Activated CD4-positive, alpha-beta T cell treated with anti-CD3 and anti-CD28 coated beads, Interleukin-2, Interleukin-6, amounts not matched to agents 100 ng/mL and 50 ng/mL, durations not matched to agents 16 hours and 8 hours (primary cell): ENCODE measurements around the gene PPCS.
"Not testable (repeated sequence)": the region's sequence is repeated elsewhere in the genome, so short reads cannot be mapped to it uniquely, and the experiment has no call there.

ENCODE experiments used
- DNase-seq: peaks from one replicate; pipeline ENCODE4 v3.0.0-alpha.2; 2020

PPCS gene

GRCh38 chr1:42454403-42454802, 1.9 kb upstream of the PPCS start:
- DNase-seq: no peak

- peak; percentile 69 for DNase-seq
Observed at GRCh38 chr1:42456754-42457089, 379 bp downstream of the PPCS start.

- no peak for DNase-seq
Observed at GRCh38 chr1:42461196-42461595, 4.9 kb downstream of the PPCS start.

DNA sequence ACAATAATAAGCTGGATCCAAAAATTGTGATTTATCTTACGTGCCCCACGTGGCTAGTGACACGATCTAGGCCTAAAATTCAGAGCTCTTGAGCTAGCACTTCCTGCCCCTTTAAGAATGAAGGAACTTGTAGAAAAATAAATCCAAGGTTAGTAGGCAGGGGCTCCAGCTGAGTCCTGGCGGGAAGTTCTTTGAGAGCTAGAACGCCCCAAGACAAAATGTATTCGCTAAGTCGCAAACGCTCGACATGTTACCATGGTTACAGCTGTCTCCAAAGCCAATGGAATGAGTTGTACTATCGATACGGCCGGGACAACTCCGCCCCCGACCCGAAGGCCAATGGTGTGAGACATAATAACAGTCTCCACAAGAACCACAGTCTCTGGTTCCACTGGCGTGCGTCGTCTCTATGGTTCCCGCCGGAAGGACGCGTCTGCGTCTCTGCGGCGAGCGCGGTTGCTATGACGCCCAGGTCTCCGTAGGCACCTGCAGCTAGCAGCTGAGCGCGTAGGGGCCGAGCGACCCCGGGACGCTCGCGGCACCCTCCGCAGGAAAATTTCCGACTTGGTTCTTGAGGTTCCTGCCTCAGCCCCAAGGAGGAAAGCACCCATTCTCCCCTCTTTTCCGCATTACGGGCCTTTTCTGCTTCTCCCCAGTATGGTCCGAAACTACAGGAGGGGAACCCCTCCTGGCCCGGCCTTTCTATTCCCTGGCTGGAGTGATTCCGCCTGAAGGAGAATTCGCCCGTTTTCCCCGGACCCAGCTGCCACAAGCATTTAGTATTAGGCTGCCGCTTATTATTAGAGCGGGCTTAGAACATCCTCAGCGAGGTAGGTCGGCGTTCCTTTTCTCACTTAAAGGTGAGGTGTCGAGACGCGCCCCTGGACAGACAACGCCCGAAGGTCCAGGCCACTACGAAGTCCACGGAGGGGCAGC, 6.8 kb downstream of the PPCS start, which contains the start of gene CCDC30:
CCDC30 (plus strand) TSS at position 459 of the 936 bp plus-strand sequence. CDS start 17,266 bp downstream, outside the sequence.
- DNase-seq: peak; percentile 97

GRCh38 chr1:42463921-42464320, 7.6 kb downstream of the PPCS start:
- DNase-seq: no peak

GRCh38 chr1:42466030-42466429, 9.7 kb downstream of the PPCS start:
- no peak for DNase-seq

- peak; percentile 3 for DNase-seq
Observed at GRCh38 chr1:42469727-42470126, 13.4 kb downstream of the PPCS start.

- DNase-seq: no peak
Observed at GRCh38 chr1:42476605-42477004, 20.3 kb downstream of the PPCS start.

DNA sequence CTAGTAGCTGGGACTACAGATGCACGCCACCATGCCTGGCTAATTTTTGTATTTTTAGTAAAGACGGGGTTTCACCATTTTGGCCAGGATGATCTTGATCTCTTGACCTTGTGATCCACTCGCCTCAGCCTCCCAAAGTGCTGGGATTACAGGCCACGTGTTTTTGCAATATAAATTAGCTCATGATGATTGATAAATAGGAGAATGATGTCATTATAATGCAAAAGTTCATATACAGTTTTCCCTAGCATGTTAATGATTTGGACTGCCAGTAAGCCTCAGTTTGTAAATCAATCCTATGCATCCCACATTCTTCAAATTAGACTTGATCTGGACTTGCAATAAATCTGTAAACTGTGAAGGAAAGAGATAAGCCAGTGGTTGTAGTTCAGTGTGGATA, 21.0 kb downstream of the PPCS start:
- not testable (repeated sequence) for DNase-seq

DNA sequence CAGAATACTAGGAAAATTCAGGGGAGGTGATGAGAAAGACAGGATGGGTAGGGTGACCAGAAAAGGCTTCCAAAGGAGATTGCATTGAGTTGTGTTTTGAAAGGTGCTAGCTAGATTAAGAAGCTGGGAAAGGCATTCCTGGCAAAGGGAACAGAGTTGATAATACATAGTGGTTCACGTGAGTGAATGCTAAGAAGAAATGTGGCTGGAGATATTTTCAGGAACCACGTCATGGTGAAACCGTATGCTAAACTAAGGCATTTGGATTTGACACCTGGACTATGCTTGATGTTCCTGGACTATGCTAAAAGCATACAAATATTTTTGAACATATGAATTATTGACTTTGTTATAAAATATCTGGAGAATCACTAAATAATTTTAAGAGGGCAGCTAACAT, 21.4 kb downstream of the PPCS start:
- no peak for DNase-seq

GRCh38 chr1:42479621-42480020, 23.3 kb downstream of the PPCS start:
- peak; percentile 5 for DNase-seq

DNA sequence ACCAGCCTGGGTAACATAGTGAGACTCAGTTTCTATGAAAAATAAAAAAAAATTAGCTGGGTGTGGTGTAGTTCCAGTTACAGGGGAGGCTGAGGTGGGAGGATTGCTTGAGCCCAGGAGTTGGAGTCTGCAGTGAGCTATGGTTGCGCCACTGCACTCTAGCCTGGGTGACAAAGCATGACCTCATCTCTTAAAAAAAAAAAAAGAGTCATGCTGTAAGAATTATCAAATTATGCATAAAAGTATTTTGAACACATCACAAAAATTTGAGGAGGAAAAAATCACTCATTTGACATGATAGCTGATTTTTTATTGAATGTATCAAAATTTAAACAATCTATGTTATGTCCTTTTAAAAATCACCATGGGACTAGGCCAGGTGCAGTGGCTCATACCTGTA, 24.6 kb downstream of the PPCS start:
- DNase-seq: no peak

DNA sequence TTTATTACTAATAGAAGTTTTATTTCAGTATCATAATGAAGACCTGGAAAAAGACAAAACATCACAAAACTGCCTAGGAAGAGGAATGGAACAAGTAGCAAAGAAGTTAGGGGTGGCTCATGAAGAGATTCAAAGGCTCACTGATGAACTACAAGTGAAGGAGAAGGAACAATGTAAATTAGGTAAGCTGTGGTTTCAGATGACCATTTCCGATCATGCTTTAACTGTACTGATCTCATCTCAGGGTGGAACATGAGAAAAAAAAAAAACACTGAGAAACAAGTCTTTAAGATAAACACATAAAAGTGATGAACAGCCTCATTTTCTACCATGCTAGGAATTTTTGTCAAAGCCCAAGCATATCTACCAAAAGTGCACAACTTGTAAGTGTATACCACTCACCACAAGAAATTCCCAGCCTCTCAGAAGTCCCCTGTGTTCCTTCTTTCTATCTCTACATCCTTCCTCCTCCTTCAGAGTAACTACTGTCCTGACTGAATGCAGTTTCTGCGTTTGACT, 26.4 kb downstream of the PPCS start:
- no peak for DNase-seq

DNA sequence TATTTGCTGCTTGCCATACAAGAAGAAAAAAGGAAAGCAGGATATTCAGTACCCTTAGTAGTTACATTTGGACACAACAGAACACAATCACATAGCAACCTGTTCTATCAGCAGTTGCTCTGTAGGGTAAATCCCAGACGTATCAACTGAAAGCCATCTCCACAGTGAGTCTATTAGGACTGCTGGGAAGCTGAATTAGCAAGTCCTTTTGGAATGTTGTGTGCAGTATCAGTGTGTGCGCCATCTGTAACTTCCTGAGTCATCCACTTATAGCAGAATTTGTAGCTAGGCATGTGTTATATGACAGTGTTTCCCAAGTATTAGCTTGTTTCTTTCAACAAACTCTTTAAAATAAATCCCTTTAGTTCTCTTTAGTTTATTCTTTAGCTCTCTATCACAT, 28.0 kb downstream of the PPCS start:
- no peak for DNase-seq

DNA sequence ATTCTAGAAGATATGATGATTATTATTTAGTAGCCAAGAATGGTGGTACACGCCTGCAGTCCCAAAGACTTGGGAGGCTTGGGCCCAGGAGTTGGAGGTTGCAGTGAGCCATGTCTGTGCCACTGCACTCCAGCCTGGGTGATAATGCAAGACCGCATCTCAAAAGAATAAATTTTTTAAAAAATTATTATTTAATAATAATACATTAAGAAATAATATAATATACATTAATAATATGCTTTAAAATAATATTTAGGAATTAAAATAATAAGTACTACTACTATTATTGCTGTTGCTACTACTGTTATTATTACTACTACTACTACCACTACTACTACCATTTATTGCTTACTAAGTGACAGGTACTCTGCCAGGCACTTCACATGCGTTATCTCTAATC, 33.9 kb downstream of the PPCS start:
- no peak for DNase-seq

DNA sequence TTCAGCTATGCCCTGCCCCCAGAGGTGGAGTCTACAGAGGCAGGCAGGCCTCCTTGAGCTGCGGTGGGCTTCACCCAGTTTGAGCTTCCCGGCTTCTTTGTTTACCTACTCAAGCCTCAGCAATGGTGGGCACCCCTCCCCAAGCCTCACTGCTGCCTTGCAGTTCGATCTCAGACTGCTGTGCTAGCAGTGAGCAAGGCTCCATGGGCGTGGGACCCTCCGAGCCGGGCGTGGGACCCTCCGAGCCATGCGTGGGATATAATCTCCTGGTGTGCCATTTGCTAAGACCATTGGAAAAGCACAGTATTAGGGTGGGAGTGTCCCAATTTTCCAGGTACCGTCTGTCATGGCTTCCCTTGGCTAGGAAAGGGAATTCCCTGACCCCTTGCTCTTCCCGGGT, 45.7 kb downstream of the PPCS start:
- DNase-seq: not testable (repeated sequence)

GRCh38 chr1:42504535-42505128, 48.3 kb downstream of the PPCS start:
- DNase-seq: no peak

DNA sequence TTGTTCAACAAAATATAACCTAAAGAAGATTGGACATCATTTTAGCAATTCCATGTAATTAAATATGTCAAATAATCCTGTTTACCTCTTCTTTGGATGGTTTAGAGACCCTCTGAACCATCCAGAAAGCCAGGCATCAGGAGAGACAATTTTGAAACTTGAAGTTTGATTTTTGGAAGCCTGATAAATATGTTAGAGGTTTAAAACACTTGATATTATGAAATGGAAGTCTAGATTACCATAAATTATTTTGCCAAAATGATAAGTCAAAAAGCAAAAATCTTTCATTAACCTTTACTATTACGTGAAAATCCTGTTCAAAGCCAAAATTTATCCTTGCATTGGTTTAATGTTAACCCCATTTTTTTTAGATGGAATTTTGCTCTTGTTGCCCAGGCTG, 50.2 kb downstream of the PPCS start:
- no peak for DNase-seq
